ENCODE measurements around the gene TET3.

Gene TET3

GRCh38 chr2:74014813-74015212 lies 30.1 kb downstream of the TET3 start:
- Histone ChIP-seq H3K9me3 (ENCODE audit: control insufficient read depth, insufficient read depth, low read length) (no peaks in the 10 kb centered on the region), H3K36me3 (ENCODE audit: insufficient read depth, low read length) (no peaks in the 10 kb centered on the region), H3K9ac (ENCODE audit: low read depth, low read length) (no peak overlapping the region), H3K4me1 (ENCODE audit: insufficient read depth, low read length) (no peaks in the 10 kb centered on the region)

- Histone ChIP-seq H3K9ac (ENCODE audit: low read depth, low read length) (no peak overlapping the region), H3K9me3 (ENCODE audit: control insufficient read depth, insufficient read depth, low read length) (no peaks in the 10 kb centered on the region), H3K4me1 (ENCODE audit: insufficient read depth, low read length) (peaks cover 3% of the 10 kb centered on the region; the same call in 1 of the 2 replicates), H3K36me3 (ENCODE audit: insufficient read depth, low read length) (no peaks in the 10 kb centered on the region)
Measured at GRCh38 chr2:74017223-74017622, 32.5 kb downstream of the TET3 start.

- Histone ChIP-seq H3K4me1 (ENCODE audit: insufficient read depth, low read length) (peaks cover 8% of the 10 kb centered on the region), H3K9me3 (ENCODE audit: control insufficient read depth, insufficient read depth, low read length) (no peaks in the 10 kb centered on the region), H3K9ac (ENCODE audit: low read depth, low read length) (no peak overlapping the region), H3K36me3 (ENCODE audit: insufficient read depth, low read length) (no peaks in the 10 kb centered on the region)
Measured at GRCh38 chr2:74019516-74019915, 34.8 kb downstream of the TET3 start.

- Histone ChIP-seq H3K9ac (ENCODE audit: low read depth, low read length) (no peak overlapping the region), H3K4me1 (ENCODE audit: insufficient read depth, low read length) (peaks cover 15% of the 10 kb centered on the region), H3K9me3 (ENCODE audit: control insufficient read depth, insufficient read depth, low read length) (no peaks in the 10 kb centered on the region), H3K36me3 (ENCODE audit: insufficient read depth, low read length) (no peaks in the 10 kb centered on the region)
Measured at GRCh38 chr2:74020702-74021406, 36.1 kb downstream of the TET3 start.

- Histone ChIP-seq H3K9ac (ENCODE audit: low read depth, low read length) (no peak overlapping the region), H3K9me3 (ENCODE audit: control insufficient read depth, insufficient read depth, low read length) (no peaks in the 10 kb centered on the region), H3K4me1 (ENCODE audit: insufficient read depth, low read length) (peaks cover 19% of the 10 kb centered on the region), H3K36me3 (ENCODE audit: insufficient read depth, low read length) (no peaks in the 10 kb centered on the region)
Measured at GRCh38 chr2:74021407-74021755, 36.7 kb downstream of the TET3 start.

GRCh38 chr2:74024216-74024615 lies 39.5 kb downstream of the TET3 start:
- Histone ChIP-seq H3K9ac (ENCODE audit: low read depth, low read length) (no peak overlapping the region), H3K36me3 (ENCODE audit: insufficient read depth, low read length) (no peaks in the 10 kb centered on the region), H3K4me1 (ENCODE audit: insufficient read depth, low read length) (peaks cover 27% of the 10 kb centered on the region), H3K9me3 (ENCODE audit: control insufficient read depth, insufficient read depth, low read length) (no peaks in the 10 kb centered on the region)

GRCh38 chr2:74025971-74026612 lies 41.4 kb downstream of the TET3 start:
- Histone ChIP-seq H3K4me1 (ENCODE audit: insufficient read depth, low read length) (peaks cover 29% of the 10 kb centered on the region), H3K36me3 (ENCODE audit: insufficient read depth, low read length) (no peaks in the 10 kb centered on the region), H3K9ac (ENCODE audit: low read depth, low read length) (peak overlapping the region; percentile 7; the same call in 1 of the 2 replicates), H3K9me3 (ENCODE audit: control insufficient read depth, insufficient read depth, low read length) (no peaks in the 10 kb centered on the region)

GRCh38 chr2:74026687-74027241 lies 42.1 kb downstream of the TET3 start:
- Histone ChIP-seq H3K4me1 (ENCODE audit: insufficient read depth, low read length) (peaks cover 31% of the 10 kb centered on the region), H3K9ac (ENCODE audit: low read depth, low read length) (peak overlapping the region; percentile 7; the same call in 1 of the 2 replicates), H3K9me3 (ENCODE audit: control insufficient read depth, insufficient read depth, low read length) (no peaks in the 10 kb centered on the region), H3K36me3 (ENCODE audit: insufficient read depth, low read length) (no peaks in the 10 kb centered on the region)

GRCh38 chr2:74027496-74027895 lies 42.8 kb downstream of the TET3 start:
- Histone ChIP-seq H3K36me3 (ENCODE audit: insufficient read depth, low read length) (no peaks in the 10 kb centered on the region), H3K9ac (ENCODE audit: low read depth, low read length) (no peak overlapping the region), H3K4me1 (ENCODE audit: insufficient read depth, low read length) (peaks cover 36% of the 10 kb centered on the region), H3K9me3 (ENCODE audit: control insufficient read depth, insufficient read depth, low read length) (no peaks in the 10 kb centered on the region)

GRCh38 chr2:74028290-74028689 lies 43.6 kb downstream of the TET3 start:
- Histone ChIP-seq H3K9me3 (ENCODE audit: control insufficient read depth, insufficient read depth, low read length) (no peaks in the 10 kb centered on the region), H3K9ac (ENCODE audit: low read depth, low read length) (no peak overlapping the region), H3K4me1 (ENCODE audit: insufficient read depth, low read length) (peaks cover 38% of the 10 kb centered on the region), H3K36me3 (ENCODE audit: insufficient read depth, low read length) (no peaks in the 10 kb centered on the region)

- H3K4me1 ChIP-seq (ENCODE audit: insufficient read depth, low read length): peaks cover 38% of the 10 kb centered on the region
- H3K9ac ChIP-seq (ENCODE audit: low read depth, low read length): no peak overlapping the region
- H3K9me3 ChIP-seq (ENCODE audit: control insufficient read depth, insufficient read depth, low read length): no peaks in the 10 kb centered on the region
Measured at GRCh38 chr2:74028741-74029140, 44.0 kb downstream of the TET3 start.

GRCh38 chr2:74029714-74030397 lies 45.1 kb downstream of the TET3 start:
- no peaks in the 10 kb centered on the region for H3K36me3 ChIP-seq (ENCODE audit: insufficient read depth, low read length)
- H3K9ac ChIP-seq (ENCODE audit: low read depth, low read length): no peak overlapping the region
- H3K9me3 ChIP-seq (ENCODE audit: control insufficient read depth, insufficient read depth, low read length): no peaks in the 10 kb centered on the region
- H3K4me1 ChIP-seq (ENCODE audit: insufficient read depth, low read length): peaks cover 32% of the 10 kb centered on the region

More at GRCh38 chr2:74028741-74029140, 44.0 kb downstream of the TET3 start:
- no peaks in the 10 kb centered on the region for H3K36me3 ChIP-seq (ENCODE audit: insufficient read depth, low read length)

- H3K4me1 ChIP-seq (ENCODE audit: insufficient read depth, low read length): peaks cover 23% of the 10 kb centered on the region
- no peaks in the 10 kb centered on the region for H3K9me3 ChIP-seq (ENCODE audit: control insufficient read depth, insufficient read depth, low read length)
- H3K36me3 ChIP-seq (ENCODE audit: insufficient read depth, low read length): no peaks in the 10 kb centered on the region
- no peak overlapping the region for H3K9ac ChIP-seq (ENCODE audit: low read depth, low read length)
Measured at GRCh38 chr2:74031221-74031620, 46.5 kb downstream of the TET3 start.

GRCh38 chr2:74031959-74032287 lies 47.2 kb downstream of the TET3 start:
- no peaks in the 10 kb centered on the region for H3K36me3 ChIP-seq (ENCODE audit: insufficient read depth, low read length)
- peak overlapping the region; percentile 9; the same call in 1 of the 2 replicates for H3K9ac ChIP-seq (ENCODE audit: low read depth, low read length)
- H3K9me3 ChIP-seq (ENCODE audit: control insufficient read depth, insufficient read depth, low read length): no peaks in the 10 kb centered on the region
- H3K4me1 ChIP-seq (ENCODE audit: insufficient read depth, low read length): peaks cover 19% of the 10 kb centered on the region

Measured in ES-I3 (cell line).